ENCODE data around the gene REXO1. TPM values are rescaled to one million over a fixed set of nuclear protein-coding genes. Genes with fewer than 3 reads are reported as not detected.
A peak's percentile ranks its signal among the peaks of the same experiment; 100 is the strongest.

REXO1 gene
- total RNA-seq, 4 donors from 2014 or later = 16.2 to 36.0 (median 26.1) TPM

GRCh38 chr19:1849886-1850398 lies 1.7 kb upstream of the REXO1 start:
- TF ChIP-seq POLR2A (IDR thresholded peaks at IDR 0.05; ENCODE audit: low read depth) (no peak), EP300 (IDR thresholded peaks at IDR 0.05) (no peak), POLR2AphosphoS5 (IDR thresholded peaks at IDR 0.05) (no peak), CTCF (IDR thresholded peaks at IDR 0.05) (no peak)
- intact Hi-C loops (cut with DNase I) = no loop called here
- H3K27me3 ChIP-seq = peaks cover 0 to 34% (median 0%) of the 10 kb centered on the region in 4 donors
- peaks cover 0 to 14% (median 3%) of the 10 kb centered on the region in 4 donors for H3K36me3 ChIP-seq
- no peaks in the 10 kb centered on the region for H3K9me3 ChIP-seq
- no peak overlapping the region for H3K27ac ChIP-seq (replicated peaks in 1 of 4)
- H3K4me1 ChIP-seq = peaks cover 51 to 74% (median 62%) of the 10 kb centered on the region in 4 donors
- no peak overlapping the region for H3K4me3 ChIP-seq
- WGBS = 90% methylated on average over 10 of the region's 10 CpGs
- DNase-seq (ENCODE audit: extremely low spot score) = no peak

GRCh38 chr19:1849132-1849474 lies 820 bp upstream of the REXO1 start:
- Histone ChIP-seq H3K9me3 (no peaks in the 10 kb centered on the region), H3K4me3 (peak overlapping the region in 1 of 4 donors; percentile 100), H3K27me3 (peaks cover 0 to 30% (median 0%) of the 10 kb centered on the region in 4 donors), H3K36me3 (peaks cover 0 to 19% (median 5%) of the 10 kb centered on the region in 4 donors), H3K27ac (replicated peaks in 1 of 4) (peak overlapping the region in 2 of 4 donors; percentile 97 to 99), H3K4me1 (peaks cover 51 to 74% (median 62%) of the 10 kb centered on the region in 4 donors)
- TF ChIP-seq CTCF (IDR thresholded peaks at IDR 0.05) (no peak), EP300 (IDR thresholded peaks at IDR 0.05) (no peak), POLR2AphosphoS5 (IDR thresholded peaks at IDR 0.05) (no peak), POLR2A (IDR thresholded peaks at IDR 0.05; ENCODE audit: low read depth) (no peak)
- WGBS = 65% methylated on average over 5 of the region's 5 CpGs
- intact Hi-C loops (cut with DNase I) = no loop called here
- DNase-seq (ENCODE audit: extremely low spot score) = no peak

GRCh38 chr19:1847684-1848398 lies 442 bp downstream of the REXO1 start:
- Histone ChIP-seq H3K9me3 (no peaks in the 10 kb centered on the region), H3K4me3 (peak overlapping the region; percentile 100), H3K27ac (replicated peaks in 1 of 4) (peak overlapping the region; percentile 97 to 99 (median 99)), H3K27me3 (peaks cover 0 to 18% (median 0%) of the 10 kb centered on the region in 4 donors), H3K4me1 (peaks cover 51 to 74% (median 63%) of the 10 kb centered on the region in 4 donors), H3K36me3 (peaks cover 0 to 26% (median 7%) of the 10 kb centered on the region in 4 donors)
- intact Hi-C loops (cut with DNase I) = loop anchor here (1.0 kb wide), 1 partner anchor 14 kb away; no protein-coding TSS in a partner anchor
- TF ChIP-seq CTCF (IDR thresholded peaks at IDR 0.05) (no peak), POLR2AphosphoS5 (IDR thresholded peaks at IDR 0.05) (no peak), EP300 (IDR thresholded peaks at IDR 0.05) (no peak), POLR2A (IDR thresholded peaks at IDR 0.05; ENCODE audit: low read depth) (no peak)
- WGBS = 0% methylated on average over 2 of the region's 72 CpGs
- no peak for DNase-seq (ENCODE audit: extremely low spot score)

- 12% methylated on average over 12 of the region's 12 CpGs for WGBS
- DNase-seq (ENCODE audit: extremely low spot score) = no peak
- H3K4me1 ChIP-seq = peaks cover 53 to 74% (median 63%) of the 10 kb centered on the region in 4 donors
- intact Hi-C loops (cut with DNase I) = no loop called here
- peak overlapping the region in 3 of 4 donors; percentile 99 for H3K27ac ChIP-seq (replicated peaks in 1 of 4)
- no peak for TF ChIP-seq CTCF (IDR thresholded peaks at IDR 0.05)
- TF ChIP-seq POLR2AphosphoS5 (IDR thresholded peaks at IDR 0.05) = no peak
- no peak for TF ChIP-seq EP300 (IDR thresholded peaks at IDR 0.05)
- TF ChIP-seq POLR2A (IDR thresholded peaks at IDR 0.05; ENCODE audit: low read depth) = no peak
- H3K36me3 ChIP-seq = peaks cover 0 to 26% (median 7%) of the 10 kb centered on the region in 4 donors
- no peaks in the 10 kb centered on the region for H3K9me3 ChIP-seq
- H3K4me3 ChIP-seq = peak overlapping the region; percentile 100
- H3K27me3 ChIP-seq = peaks cover 0 to 13% (median 0%) of the 10 kb centered on the region in 4 donors
Observed at GRCh38 chr19:1847348-1847683, 967 bp downstream of the REXO1 start.
